RCC 7860 (cell line): Measurements from ENCODE around the gene GSTT2B.
"Not testable (repeated sequence)": the region's sequence is repeated elsewhere in the genome, so short reads cannot be mapped to it uniquely, and the experiment has no call there.

Experiments
- DNase-seq: peaks from one replicate; pipeline ENCODE4 v3.0.0-alpha.2; 2015; ENCODE audit warnings: low spot score
- FAIRE-seq: peaks from 2 replicates; lab custom pipeline; 2012; peaks lifted over from hg19 to GRCh38; lab: Jason Lieb, UNC

Gene GSTT2B

GRCh38 chr22:23986538-23987178 lies 25.7 kb upstream of the GSTT2B start:
- FAIRE-seq, DNase-seq: not testable (repeated sequence)

- not testable (repeated sequence) for FAIRE-seq, DNase-seq
These were observed 25.1 kb upstream of the GSTT2B start for GRCh38 chr22:23986089-23986488.

- DNase-seq, result no peak
- FAIRE-seq, result no peak
These were observed 23.4 kb upstream of the GSTT2B start for GRCh38 chr22:23984430-23984829.

- not testable (repeated sequence) for FAIRE-seq, DNase-seq
These were observed 19.6 kb upstream of the GSTT2B start for GRCh38 chr22:23980567-23980966.

- not testable (repeated sequence) for FAIRE-seq, DNase-seq
These were observed 18.7 kb upstream of the GSTT2B start, which contains the start of gene GSTT2 for GRCh38 chr22:23979557-23980240. GSTT2 (plus strand) TSS chr22:23980134.

GRCh38 chr22:23977304-23977703 lies 16.3 kb upstream of the GSTT2B start:
- not testable (repeated sequence) for FAIRE-seq, DNase-seq

GRCh38 chr22:23974836-23975352 lies 13.9 kb upstream of the GSTT2B start:
- not testable (repeated sequence) for FAIRE-seq

GRCh38 chr22:23974345-23974744 lies 13.3 kb upstream of the GSTT2B start, which contains the start of gene DDT:
DDT (minus strand) TSS chr22:23974441; CDS start chr22:23974414, 27 bp downstream.
- FAIRE-seq, result peak; percentile 82
- DNase-seq, result not testable (repeated sequence)

More at GRCh38 chr22:23974836-23975352, 13.9 kb upstream of the GSTT2B start:
- not testable (repeated sequence) for DNase-seq

GRCh38 chr22:23971927-23972326 lies 10.9 kb upstream of the GSTT2B start:
- DNase-seq, FAIRE-seq: not testable (repeated sequence)

GRCh38 chr22:23970816-23971486 lies 10.0 kb upstream of the GSTT2B start:
- DNase-seq, result no peak
- FAIRE-seq, result no peak

- FAIRE-seq, result no peak
- no peak for DNase-seq
These were observed 9.2 kb upstream of the GSTT2B start for GRCh38 chr22:23970201-23970641.

- no peak for DNase-seq
- no peak for FAIRE-seq
These were observed 8.1 kb upstream of the GSTT2B start for GRCh38 chr22:23969071-23969470.

GRCh38 chr22:23966568-23966967 lies 5.6 kb upstream of the GSTT2B start, which contains the start of gene DDTL:
DDTL (plus strand) TSS chr22:23966888; CDS start chr22:23966915, 27 bp downstream.
- DNase-seq, result not testable (repeated sequence)
- peak; percentile 84 for FAIRE-seq

GRCh38 chr22:23966094-23966493 lies 5.1 kb upstream of the GSTT2B start:
- DNase-seq, FAIRE-seq: not testable (repeated sequence)

GRCh38 chr22:23956301-23956900 lies 4.6 kb downstream of the GSTT2B start:
- not testable (repeated sequence) for FAIRE-seq
- peak; percentile 23 for DNase-seq

GRCh38 chr22:23955886-23956285 lies 5.1 kb downstream of the GSTT2B start:
- not testable (repeated sequence) for FAIRE-seq, DNase-seq

- not testable (repeated sequence) for FAIRE-seq, DNase-seq
These were observed 6.0 kb downstream of the GSTT2B start for GRCh38 chr22:23954991-23955305.

GRCh38 chr22:23954193-23954990 lies 6.6 kb downstream of the GSTT2B start:
- not testable (repeated sequence) for FAIRE-seq, DNase-seq

GRCh38 chr22:23953485-23953884 lies 7.5 kb downstream of the GSTT2B start:
- not testable (repeated sequence) for DNase-seq, FAIRE-seq
